WI38 (cell line): Measurements from ENCODE around the gene TMEM82.

Source experiments
- H3K4me3 ChIP-seq: 2 replicates; pipeline ENCODE4 v1.5.1; 2011; ENCODE audit warnings: low read depth, mild to moderate bottlenecking, control low read depth, low read length
- TF ChIP-seq, protein P1 (sequence below): IDR thresholded peaks from 2 replicates; pipeline ENCODE4 v1.5.1; 2012; ENCODE audit warnings: low read depth, mild to moderate bottlenecking, control low read depth, low read length

Gene TMEM82

DNA sequence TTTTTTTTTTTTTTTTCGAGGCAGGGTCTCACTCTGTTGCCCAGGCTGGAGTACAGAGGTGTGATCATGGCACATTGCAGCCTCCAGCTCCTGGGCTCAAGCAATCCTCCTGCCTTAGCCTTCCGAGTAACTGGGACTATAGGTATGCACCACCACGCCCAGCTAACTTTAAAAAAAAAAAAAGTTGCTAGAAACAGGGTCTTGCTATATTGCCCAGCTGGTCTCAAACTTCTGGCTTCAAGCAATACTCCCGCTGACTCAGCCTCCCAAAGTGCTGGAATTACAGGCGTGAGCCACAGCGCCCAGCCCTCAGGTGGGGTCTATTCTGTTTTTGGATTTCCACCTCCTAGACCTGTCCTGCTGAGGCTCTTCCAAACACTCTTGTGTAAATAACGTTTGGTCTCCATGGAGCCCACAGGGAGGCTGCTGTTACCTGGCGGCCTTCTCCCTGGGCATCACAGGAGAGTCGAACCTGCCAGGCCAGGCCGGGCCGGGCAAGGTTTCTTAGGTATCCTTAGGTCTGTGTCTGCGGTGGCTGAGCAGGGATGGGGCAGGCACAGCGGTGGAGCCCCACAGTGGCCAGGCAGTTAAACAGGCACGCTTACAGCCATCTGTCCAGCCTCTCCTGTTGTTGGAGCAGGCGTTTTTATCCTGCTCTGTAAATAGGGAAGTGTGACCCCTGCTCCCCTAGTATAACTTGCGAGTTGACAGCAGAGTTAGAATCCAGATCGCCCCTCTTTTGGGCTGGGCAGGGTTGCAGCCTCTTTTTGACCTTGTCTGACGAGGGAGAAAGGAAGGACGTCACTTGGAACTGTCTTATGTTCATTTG lies 39.4 kb upstream of the TMEM82 start:
- H3K4me3 ChIP-seq = no peak overlapping the region

DNA sequence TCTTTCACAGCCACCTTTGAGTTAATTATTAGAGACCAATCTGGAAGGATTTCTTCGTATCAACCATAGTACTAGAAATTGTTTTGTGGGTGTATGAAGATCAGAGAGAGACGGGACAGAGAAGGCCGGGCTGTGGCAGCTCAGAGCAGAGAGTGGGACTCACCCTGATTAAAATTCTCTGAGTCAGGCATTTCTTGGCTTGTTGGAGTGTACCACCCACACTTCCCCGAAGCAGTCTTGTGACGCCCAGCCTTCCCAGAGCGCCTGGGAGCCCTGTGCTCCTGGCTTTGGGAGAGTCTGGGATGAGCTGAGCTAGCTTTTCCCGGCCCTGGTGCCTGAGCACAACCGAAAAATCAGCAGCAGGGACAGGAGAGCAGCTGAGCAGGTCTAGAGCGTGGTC lies 38.7 kb upstream of the TMEM82 start:
- TF ChIP-seq, protein P1, sequence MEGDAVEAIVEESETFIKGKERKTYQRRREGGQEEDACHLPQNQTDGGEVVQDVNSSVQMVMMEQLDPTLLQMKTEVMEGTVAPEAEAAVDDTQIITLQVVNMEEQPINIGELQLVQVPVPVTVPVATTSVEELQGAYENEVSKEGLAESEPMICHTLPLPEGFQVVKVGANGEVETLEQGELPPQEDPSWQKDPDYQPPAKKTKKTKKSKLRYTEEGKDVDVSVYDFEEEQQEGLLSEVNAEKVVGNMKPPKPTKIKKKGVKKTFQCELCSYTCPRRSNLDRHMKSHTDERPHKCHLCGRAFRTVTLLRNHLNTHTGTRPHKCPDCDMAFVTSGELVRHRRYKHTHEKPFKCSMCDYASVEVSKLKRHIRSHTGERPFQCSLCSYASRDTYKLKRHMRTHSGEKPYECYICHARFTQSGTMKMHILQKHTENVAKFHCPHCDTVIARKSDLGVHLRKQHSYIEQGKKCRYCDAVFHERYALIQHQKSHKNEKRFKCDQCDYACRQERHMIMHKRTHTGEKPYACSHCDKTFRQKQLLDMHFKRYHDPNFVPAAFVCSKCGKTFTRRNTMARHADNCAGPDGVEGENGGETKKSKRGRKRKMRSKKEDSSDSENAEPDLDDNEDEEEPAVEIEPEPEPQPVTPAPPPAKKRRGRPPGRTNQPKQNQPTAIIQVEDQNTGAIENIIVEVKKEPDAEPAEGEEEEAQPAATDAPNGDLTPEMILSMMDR = no peak
- no peak overlapping the region for H3K4me3 ChIP-seq

More for the DNA sequence above, 39.4 kb upstream of the TMEM82 start:
- TF ChIP-seq, protein P1 = no peak

DNA sequence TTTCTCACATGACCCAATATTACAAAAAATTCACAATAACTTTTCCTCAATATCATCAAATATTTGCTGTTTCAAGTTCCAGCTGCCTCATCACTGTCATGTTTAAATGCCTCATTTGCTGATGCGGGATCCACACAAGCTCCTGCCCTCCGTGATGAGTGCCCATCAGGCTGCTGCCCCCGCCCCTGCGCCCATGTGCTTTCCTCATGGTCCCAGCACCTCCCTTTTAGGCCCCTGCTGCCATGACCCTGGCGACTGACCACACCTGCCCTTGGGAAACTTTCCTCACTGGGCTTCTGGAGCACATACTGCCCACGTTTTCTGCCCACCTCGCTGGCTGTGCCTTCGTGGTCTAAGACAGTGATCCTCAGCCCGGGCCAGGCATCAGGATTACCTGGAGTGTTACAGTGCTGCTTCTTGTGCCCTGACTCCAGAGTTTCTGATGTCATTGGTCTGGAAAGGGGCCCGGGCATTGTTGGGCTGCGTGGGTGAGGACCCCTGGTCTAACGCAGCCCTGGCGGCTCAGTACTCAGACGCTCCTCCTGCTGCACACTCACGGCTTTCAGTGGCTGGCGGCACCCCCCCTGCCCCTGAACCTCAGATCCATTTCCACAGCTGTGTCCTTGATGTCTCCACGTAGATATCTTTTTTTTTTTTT lies 37.6 kb upstream of the TMEM82 start:
- TF ChIP-seq, protein P1 = no peak
- H3K4me3 ChIP-seq = no peak overlapping the region

DNA sequence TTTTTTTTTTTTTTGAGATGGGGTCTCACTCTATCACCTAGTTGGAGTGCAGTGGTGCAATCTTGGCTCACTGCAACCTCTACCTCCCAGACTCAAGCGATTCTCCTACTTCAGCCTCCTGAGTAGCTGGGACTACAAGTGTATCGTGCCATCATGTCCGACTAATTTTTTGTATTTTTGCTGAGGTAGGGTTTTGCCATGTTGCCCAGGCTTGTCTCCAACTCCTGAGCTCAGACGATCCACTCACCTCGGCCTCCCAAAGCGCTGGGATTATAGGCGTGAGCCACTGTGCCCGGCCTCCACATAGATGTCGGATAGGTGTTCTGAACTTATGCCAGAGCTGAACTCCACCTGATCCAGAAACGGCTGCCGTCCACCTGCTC lies 37.1 kb upstream of the TMEM82 start:
- TF ChIP-seq, protein P1 = no peak
- H3K4me3 ChIP-seq = no peak overlapping the region

DNA sequence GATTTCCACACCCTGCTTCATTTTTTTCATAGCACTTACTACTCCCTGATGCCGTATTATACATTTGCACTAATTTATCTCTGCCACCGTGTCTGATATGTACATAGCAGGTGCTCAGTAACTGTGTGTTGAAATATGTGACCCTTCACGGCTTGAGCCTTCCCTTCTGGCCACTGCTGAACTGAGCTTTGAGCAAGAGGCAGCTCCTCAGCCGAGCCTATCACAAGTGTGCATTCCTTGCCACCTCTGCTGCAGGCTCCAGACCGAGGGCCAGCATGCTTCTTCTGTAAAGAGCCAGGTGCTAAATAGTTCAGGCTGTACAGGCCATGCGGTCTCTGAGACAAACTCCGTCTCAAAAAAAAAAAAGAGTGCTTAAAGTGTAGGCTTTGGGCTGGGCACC lies 35.5 kb upstream of the TMEM82 start:
- TF ChIP-seq, protein P1 = no peak
- H3K4me3 ChIP-seq = no peak overlapping the region

DNA sequence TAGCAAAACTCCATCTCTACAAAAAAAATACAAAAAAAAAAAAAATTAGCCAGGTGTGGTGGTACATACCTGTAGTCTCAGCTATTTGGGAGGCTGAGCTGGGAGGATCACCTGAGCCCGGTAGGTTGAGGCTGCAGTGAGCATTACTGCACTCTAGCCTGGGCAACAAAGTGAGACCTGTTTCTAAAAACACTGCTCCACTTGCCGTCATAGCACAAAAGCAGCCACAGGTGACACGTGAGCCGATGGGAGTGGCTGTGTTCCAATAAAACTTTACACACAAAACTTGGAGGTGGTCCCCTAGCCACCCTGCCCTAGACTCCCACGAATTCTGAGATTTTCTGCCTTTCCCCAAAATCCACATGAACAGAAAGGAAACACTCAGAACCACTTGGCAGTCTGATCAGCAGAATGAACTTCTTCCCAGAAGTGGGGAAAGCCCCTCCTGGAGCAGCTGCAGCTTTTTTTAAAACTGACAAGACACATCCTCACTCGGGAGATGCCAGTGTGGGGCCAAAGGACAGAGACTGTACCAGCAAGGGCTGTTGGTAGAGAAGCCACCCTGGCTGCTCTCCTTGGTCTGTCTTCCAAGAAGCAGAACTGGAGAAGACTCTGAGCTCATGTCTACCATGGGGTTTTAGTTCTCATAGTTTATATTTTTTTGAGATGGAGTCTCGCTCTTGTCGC lies 34.9 kb upstream of the TMEM82 start:
- no peak overlapping the region for H3K4me3 ChIP-seq
- TF ChIP-seq, protein P1 = no peak

DNA sequence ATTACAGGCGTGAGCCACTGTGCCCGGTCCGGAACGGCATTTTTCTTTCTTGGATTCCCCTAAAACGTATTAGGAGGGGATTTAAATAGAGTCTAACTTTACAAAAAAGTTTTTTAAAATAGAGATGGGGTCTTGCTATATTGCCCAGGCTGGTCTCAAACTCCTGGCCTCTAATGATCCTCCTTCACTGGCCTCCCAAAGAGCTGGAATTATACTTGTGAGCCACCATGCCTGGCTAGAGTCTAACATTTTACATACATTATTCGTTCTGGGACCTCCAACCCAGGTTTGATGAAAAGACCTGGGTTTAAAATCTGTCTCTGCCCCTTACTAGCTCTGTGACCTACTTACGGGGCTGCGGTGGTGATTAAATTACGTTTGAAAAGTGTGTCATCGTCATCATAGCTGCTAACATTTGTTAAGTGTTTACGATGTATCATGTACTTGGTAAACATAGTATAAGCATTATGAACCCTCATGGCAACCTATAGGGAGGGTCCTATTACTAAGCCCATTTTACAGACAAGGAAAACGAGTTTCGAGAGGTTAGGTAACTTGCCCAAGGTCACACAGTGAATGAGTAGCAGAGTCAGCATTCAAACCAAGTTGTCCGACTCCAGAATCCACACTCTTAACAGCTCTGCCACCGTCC lies 33.7 kb upstream of the TMEM82 start:
- TF ChIP-seq, protein P1 = no peak
- no peak overlapping the region for H3K4me3 ChIP-seq
